Measurements from ENCODE around the gene OR13H1.

GRCh38 chrX:131577413-131577812 lies 33.5 kb downstream of the OR13H1 start:
- TF ChIP-seq EZH2 (IDR thresholded peaks at IDR 0.05; ENCODE audit: borderline replicate concordance, low read depth, low read length, severe bottlenecking) (no peak), CTCF (IDR thresholded peaks at IDR 0.05; ENCODE audit: extremely low read depth in 1 of 2, insufficient read depth in 1 of 2, low read depth in 1 of 2, low read length in 2 of 2) (no peak), GATA2 (IDR thresholded peaks at IDR 0.05; ENCODE audit: insufficient read depth, insufficient read length, low read depth, low read length) (no peak), POLR2A (IDR thresholded peaks at IDR 0.05; ENCODE audit: low read depth, low read length) (no peak), MAX (IDR thresholded peaks at IDR 0.05; ENCODE audit: insufficient read depth, insufficient read length) (no peak), POLR2AphosphoS5 (IDR thresholded peaks at IDR 0.05; ENCODE audit: insufficient read depth, low read depth, low read length) (no peak), JUN (IDR thresholded peaks at IDR 0.05; ENCODE audit: borderline replicate concordance, insufficient read depth, insufficient read length, low read depth) (no peak), FOS (IDR thresholded peaks at IDR 0.05; ENCODE audit: borderline replicate concordance, insufficient read depth, low read length) (no peak)

All from endothelial cell of umbilical vein (primary cell).